DMS114 treated with DMSO at 0.1 percent for 48 hours (cell line): ENCODE results near the gene NUTM2E.
"Not testable (repeated sequence)": the region's sequence is repeated elsewhere in the genome, so short reads cannot be mapped to it uniquely, and the experiment has no call there.

Experiments
- DNase-seq: peaks from one replicate; lab custom pipeline; 2025; ENCODE audit not compliant: unreplicated experiment; lab: John Stamatoyannopoulos, UW

Gene NUTM2E

DNA sequence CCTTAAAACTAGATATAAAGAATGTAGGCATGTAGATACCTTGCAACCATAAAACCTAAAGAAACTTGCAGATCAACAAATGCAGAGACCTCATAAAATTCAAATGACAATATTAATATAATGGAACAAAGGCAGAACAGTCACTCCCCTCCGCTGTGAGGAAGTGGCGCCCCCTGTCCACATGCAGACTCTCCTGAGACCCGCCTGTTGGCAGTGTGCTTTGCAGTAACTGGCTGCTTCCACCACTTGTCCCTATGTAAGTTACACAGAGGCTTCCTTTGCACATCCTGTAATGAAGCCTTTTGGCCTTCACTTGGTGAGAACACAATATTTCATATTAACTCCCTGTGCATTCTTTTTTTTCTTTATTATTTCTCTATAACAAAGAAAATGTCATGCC, 36.3 kb downstream of the NUTM2E start:
- DNase-seq: not testable (repeated sequence)

DNA sequence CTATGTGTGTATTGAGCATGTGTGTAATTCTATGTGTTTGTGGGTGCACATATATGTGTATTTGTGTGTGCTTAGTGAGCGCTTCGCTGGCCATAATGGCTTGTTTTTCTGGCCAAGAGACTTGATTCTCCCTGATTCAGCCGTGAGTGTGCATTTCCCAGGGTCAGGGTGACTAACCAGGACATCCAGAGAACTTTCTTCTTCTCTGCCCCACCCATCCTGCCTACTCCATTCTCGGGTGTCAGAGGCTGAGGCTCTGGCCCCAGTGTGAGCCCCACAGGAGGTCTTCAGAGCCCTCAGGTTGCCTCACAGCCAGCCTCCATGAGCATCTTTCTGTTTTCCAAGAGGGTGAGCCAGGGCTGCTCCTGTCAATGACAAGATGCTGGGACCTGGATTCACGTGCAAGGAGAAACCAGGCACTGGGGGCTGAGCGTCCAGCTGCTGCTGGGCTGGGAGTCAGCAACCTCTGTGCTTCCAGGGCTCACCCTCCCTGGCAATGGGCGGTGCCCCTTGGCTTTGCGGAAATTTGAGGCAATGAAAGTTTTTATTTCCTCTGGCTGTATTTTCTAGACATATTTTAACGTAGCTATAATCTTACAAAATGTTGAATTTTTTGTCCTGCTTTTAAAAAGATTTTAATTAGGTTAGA, 40.5 kb downstream of the NUTM2E start:
- not testable (repeated sequence) for DNase-seq

DNA sequence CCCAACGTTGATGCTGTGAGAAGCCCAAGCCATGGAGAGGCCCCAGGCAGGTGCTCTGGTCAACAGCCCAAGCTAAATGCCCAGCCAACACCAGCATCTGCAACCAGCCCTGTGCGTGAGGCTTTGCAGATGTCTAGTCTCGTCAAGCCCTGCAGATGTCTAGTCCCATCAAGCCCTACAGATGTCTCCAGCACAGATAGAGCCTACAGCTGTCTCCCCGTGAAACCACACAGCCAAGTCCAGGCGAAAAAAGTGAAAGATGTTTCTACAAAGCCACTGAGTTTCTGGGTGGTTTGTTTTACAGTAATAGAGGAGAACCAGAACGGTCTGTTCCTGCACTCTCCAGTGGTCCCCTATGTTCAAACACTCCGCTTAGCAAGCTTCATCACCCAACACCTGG, 41.5 kb downstream of the NUTM2E start:
- DNase-seq: not testable (repeated sequence)

DNA sequence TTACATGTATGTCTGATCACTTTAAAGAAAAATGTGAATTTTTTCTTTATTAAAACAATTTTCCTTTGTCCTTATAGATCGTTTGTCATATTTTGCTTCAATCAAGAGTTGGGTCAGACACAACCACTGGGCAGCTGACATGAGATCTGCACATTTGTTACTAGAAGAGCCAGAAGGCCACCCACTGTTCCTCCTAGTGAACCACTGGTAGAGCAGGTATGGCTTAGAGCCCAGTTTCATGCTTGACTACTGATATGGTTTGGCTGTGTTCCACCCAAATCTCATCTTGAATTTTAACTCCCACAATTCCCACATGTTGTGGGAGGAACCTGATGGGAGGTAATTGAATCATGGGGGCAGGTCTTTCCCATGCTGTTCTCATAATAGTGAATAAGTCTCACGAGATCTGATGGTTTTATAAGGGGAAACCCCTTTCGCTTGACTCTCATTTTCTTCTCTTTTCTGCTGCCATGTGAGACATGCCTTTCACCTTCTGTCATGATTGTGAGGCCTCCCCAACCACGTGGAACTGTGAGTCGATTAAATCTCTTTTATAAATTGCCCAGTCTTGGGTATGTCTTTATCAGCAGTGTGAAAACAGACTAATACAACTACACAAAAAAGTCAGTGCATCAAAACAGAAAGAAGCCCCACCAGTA, 43.0 kb downstream of the NUTM2E start:
- DNase-seq: not testable (repeated sequence)

DNA sequence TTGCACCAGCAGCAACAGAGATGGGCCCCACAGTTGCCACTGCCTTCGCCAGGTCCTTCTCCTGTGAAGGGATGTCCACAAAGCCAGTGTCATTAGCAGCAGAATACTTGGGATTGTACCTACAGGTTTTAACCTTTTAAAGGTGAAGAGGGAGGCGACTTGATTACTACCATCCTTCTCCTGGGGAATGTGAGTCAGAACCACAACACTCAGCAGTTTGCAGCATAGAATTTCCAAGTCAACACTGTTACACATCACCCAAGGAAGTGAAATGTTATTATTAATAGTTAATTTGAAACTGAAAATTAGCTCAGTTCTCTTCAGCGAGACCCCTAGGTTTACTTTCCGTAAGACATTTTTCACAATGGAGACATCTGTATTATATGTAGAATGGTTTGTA, 45.2 kb downstream of the NUTM2E start:
- DNase-seq: not testable (repeated sequence)
